ENCODE data around the gene ME1.

- no peak for TF ChIP-seq CTCF (IDR thresholded peaks at IDR 0.05; ENCODE audit: poor library complexity)
- no peak for TF ChIP-seq EZH2 (IDR thresholded peaks at IDR 0.05; ENCODE audit: borderline replicate concordance)
- no peak for TF ChIP-seq EZH2phosphoT487 (IDR thresholded peaks at IDR 0.05; ENCODE audit: low read depth, severe bottlenecking, unreplicated experiment)
These were observed 64.9 kb downstream of the ME1 start for GRCh38 chr6:83365931-83366330.
